Activated gamma-delta T cell treated with anti-CD3 and anti-CD28 coated beads, Interleukin-2, amount 50 U/mL, for 16 hours (primary cell): ENCODE data around the gene HSD11B1L.
"Not testable (repeated sequence)": the region's sequence is repeated elsewhere in the genome, so short reads cannot be mapped to it uniquely, and the experiment has no call there.

Source experiments
- DNase-seq: peaks from one replicate; pipeline ENCODE4 v3.0.0-alpha.2; 2020; ENCODE audit warnings: low read depth

Gene HSD11B1L

DNA sequence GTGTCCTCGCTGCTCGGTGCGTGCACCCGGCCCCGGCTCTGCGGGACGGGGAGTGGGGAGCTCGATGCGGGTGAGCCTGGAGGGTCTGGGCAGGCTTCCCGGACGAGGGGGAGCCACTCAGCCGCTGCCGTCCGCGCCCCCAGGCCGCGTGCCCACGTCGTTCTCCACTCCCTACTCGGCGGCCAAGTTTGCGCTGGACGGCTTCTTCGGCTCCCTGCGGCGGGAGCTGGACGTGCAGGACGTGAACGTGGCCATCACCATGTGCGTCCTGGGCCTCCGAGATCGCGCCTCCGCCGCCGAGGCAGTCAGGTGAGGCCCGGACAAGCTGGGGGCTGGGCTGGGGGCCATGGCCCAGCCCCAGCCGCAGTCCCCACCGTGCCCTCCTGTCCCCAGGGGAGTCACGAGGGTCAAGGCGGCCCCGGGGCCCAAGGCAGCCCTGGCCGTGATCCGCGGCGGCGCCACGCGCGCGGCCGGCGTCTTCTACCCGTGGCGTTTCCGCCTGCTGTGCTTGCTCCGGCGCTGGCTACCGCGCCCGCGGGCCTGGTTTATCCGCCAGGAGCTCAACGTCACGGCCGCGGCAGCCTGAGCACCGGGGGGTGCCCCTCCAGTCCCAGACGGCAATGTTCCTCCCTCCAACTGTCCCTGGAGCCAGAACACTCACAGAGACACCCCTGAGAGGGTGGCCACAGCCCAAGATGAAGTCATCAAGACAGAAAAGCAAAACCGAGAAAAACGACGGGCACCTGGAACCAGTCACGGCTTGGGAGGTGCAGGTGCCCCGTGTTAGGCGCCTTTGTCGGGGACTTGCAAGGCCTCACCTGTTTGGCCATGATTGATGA lies 6.8 kb downstream of the HSD11B1L start:
- DNase-seq: no peak

DNA sequence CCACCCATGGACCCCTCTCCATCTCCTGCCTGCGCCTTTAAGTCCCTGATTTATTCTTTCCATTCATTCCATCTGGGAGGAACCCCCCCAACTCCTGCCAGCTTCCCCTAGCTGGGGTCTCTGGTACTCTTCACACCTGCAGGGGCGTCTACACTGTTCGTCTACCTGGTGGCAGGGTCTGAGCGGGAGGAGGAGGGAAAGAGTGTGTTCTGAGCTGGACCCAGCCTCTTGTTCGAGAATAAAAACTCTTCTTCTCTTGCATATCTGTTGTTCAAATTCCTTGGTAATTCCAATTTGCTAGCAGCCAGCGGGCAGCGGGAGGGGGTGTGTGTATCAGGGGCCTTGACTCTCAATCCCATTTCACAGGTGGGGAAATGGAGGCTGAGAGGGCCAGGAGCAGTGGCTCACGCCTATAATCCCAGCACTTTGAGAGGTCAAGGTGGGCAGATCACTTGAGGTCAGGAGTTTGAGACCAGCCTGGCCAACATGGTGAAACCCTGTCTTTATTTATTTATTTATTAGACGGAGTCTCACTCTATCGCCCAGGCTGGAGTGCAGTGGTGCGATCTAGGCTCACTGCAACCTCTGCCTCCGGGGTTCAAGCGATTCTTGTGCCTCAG lies 7.5 kb downstream of the HSD11B1L start:
- not testable (repeated sequence) for DNase-seq

DNA sequence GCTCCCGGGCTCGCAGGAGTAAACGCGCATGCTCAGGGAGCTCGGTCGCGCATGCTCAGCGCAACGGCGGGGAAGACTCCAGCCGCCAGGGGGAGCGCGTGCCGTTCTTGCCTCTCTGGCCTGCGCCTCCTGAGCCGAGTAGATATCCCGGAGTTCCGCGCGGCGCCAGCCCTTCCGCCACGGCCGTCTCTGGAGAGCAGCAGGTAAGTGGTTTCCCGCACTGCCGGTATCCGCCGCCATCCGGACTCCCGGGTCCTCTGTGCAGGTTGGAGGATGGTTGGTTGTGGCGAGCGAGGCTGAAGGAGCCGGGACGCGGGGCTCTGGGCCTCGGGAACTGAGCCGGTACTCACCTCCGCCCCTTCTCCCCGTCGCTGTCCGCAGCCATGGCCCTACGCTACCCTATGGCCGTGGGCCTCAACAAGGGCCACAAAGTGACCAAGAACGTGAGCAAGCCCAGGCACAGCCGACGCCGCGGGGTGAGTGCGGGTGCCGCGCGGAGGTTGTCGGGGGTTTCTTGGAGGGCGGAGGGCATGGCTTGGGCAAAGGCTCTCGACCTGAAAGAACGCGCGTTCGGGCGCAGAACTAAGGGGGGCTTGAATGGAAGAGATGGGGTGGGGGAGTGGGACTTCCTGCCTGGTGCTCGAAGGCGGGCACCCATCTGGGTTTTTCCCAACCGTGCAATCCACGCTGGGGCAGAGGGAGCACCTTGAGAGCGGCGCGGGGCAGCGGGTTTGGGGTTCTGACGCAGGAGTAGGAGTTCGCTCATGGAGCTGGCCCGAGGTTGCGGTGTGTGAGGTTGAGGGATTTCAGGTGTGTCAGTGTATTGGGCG lies 9.5 kb downstream of the HSD11B1L start, which contains the start of gene RPL36:
Gene RPL36 (plus strand): TSS at position 171 of the 830 bp plus-strand sequence. CDS start 213 bp downstream, at position 384.
- DNase-seq: peak; percentile 98

DNA sequence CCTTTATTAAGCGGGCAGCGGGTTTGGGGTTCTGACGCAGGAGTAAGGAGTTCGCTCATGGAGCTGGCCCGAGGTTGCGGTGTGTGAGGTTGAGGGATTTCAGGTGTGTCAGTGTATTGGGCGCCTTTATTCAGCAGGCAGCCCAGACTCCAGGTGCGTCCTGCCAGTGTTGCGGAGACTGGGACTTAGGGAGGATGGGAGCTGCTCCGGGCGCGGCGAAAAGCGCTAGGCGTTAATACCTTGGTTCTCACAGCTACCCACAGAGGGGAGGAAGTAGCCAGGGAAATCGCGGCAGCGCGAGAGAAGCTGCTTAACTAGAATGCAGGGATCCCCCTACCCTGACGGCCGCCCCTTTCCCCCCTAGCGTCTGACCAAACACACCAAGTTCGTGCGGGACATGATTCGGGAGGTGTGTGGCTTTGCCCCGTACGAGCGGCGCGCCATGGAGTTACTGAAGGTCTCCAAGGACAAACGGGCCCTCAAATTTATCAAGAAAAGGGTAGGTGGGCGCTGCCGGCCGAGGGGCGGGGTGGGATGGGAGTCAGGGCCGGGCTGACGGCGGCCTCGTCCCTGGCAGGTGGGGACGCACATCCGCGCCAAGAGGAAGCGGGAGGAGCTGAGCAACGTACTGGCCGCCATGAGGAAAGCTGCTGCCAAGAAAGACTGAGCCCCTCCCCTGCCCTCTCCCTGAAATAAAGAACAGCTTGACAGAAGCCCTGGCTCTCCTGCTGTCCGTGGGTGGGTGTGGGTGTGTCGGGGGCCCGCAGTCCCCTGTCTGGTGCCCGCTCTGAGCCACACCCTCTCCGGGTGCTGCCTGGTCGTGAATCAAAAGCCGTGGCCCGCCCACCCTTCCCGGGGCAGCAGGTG lies 10.4 kb downstream of the HSD11B1L start:
- DNase-seq: no peak

DNA sequence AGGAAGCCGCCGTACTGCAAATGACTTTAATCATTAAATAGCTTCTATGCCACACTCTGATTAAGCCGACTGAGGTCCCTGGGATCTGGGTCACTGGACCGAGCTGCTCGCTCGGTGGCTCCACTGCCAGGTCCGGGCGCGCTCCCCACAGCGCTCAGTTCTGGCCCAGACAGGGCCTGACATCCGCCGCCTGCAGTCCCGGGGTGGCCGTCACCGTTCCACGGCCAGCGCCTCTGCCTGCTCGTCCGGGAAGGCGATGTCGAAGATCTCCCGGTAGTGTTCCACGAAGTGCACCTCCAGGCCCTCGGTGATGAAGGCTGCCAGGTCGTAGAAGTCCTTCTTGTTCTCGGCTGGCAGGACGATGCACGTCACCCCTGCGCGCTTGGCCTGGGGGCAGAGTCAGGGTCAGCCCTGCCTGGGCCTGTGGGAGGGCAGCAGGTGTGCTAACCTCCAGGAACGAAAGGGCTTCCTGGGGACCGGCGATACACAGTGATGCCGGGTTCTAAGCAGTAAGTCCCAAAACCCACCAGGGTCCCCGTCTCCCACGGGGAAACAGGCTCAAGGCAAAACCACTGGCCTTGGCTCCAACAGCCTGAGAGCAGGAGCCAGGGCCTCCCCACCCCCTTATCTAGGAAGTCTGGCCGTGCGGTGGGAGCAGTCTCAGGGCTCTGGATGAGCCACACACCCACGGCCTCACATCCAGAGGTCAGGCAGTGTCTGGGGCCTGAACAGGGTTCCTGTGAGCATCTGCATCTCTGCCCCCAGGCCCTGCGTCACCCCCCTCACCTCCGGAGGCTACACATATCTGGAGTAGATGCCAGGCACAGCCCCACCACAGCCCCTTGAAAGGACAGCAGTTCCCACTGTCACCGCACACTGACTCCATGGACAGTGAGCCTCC lies 11.2 kb downstream of the HSD11B1L start:
- DNase-seq: no peak

DNA sequence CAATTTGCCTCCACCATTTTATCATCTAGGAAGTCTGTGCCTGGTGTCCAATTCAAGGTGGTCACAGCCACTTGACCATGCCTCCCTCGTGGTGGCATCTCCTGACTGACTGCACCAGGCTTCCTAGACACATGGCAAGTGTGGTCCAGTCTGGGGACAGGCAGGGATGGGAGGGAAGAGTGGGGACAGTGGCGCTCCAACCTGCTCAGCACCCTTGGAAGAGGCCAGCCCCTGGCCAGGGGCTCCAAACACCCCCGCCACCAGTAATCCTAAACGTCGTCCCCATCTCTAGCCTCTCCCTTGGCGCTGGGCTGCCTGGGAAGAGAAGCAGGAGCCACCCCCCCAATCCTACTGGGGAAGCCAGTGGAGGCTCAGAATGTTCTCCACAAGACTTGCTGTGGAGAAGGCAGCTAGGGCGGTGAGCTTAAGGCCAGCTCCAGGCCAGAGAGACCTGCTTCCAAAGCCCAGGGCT lies 11.9 kb downstream of the HSD11B1L start:
- DNase-seq: no peak

DNA sequence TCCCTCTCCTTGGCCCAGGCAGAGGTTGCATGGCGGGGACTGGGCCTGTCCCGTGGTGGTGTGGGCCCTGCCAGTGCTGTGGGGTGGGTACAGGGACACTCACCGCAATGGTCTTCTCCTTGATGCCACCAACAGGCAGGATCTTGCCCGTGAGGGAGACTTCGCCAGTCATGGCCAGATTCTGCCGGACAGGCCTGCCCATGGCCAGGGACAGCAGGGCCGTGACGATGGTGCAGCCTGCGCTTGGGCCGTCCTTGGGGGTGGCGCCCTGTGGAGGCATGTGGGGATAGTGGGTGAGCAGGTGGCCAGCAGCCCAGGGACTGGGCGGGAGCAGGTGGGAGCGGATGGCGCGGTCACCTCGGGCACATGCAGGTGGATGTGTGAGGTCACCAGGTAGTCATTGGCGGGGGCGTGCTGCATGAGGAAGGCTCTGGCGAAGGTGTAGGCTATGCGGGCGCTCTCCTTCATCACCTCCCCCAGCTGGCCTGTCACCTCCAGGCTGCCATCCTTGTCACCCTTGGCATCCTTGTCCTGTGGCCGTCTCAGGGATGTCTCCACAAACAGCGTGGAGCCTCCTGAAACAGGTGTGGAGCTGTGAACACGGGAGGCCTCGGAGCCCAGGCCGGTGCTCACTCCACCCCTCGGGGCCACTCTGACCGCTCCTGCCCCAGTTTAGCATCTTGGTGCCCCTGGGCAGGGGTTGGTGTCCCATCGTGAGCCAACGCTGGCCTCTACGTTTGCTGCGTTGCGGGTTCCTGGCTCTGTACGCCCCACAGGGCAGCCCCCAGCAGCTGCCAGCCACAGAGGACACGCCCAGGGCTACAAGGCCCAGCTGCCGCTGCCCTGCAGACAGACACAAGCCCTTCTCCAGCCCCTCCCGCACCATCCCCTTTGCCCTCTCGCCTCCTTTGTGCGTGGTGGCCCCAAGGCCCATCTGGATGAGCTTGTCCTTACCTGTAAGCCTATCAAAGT lies 12.7 kb downstream of the HSD11B1L start:
- no peak for DNase-seq

DNA sequence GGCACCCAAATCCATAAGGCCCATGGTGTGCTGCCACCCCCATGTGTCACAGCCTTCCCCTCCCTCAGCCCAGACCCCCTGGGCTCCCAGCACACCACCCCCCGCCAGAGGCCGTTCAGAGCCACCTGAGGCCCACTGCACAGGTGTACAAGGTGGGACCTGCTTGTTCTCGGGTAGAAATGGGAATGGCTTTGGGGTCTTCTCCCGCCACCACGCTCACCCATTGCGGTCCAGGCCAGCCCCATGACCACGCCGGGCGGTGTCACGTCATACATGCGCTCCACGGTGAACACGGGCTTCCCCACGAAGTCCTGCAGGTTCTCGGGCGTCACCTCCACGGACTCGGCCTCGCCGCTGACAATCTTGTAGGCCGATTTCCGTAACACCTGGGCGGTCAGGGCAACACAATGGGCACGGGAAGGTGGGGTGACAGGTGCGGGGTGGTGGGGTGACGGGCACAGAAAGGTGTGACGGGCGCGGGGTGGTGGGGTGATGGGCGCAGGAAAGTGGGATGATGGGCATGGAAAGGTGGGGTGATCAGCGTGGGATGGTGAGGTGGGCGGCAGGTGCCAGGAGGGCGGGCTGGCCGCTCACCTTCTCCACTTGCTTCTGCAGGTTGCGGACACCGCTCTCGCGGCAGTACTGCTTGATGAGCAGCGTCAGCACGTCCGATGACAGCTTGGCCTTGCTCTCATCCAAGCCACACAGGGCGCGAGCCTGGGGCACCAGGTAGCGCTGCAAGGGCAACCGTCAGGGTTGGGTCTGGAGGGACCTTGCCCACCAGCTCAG lies 13.5 kb downstream of the HSD11B1L start:
- DNase-seq: no peak

DNA sequence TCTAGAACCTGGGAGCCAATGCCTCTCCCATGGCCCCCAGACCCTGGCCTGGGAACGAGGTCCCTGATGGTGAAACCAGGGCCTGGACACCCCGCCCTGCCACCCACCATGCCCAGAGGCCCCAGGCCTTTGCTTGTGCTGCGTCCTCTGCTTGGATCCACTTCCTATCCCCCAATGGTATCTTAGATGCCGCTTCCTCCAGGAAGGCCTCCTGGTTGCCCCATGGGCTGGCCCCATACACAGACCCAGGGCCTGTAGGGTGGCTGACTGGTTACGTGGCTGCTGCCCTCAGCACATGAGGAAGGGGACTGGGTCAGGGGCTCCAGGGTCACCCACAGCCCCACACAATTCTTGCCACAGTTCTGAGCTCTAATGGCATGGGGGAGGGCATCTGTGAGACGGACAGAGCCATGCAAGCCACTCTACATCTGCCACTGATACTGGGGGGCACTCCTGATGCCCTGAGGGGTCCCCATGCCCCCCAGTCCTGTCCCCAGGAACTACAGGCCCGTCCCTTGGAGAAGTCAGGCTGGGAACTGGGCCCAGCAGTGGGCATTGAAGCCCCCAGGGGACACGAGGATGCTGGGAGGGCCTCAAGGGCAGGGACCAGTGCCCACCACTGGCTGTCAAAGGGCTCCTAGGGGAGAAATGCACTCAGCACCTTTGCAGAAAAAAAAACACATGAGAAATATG lies 14.3 kb downstream of the HSD11B1L start:
- DNase-seq: no peak

DNA sequence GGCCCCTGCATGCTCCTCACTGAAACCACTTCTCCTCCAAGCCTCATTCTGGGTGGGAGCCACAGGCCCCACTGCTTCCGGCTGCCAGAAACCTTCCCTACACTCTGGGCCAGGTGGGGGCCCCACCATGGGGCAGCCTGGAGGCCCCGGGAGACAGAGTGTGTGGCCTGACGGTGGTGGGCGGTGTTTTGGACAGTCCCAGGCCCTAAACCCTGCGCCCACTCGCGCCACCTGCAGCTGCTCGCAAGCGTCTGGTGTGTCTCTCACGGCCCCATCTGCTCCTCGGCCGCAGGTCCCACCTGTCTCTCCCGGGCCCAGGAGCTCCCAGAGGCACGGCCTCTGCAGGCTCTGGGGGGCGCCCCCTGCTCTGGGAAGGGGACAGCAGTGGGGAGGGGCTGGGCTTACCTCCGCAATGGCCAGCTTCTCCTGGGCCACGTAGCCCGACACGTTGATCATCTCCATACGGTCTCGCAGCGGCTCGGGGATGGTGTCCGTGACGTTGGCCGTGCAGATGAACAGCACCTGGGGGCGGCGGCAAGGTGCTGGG lies 14.9 kb downstream of the HSD11B1L start:
- no peak for DNase-seq

DNA sequence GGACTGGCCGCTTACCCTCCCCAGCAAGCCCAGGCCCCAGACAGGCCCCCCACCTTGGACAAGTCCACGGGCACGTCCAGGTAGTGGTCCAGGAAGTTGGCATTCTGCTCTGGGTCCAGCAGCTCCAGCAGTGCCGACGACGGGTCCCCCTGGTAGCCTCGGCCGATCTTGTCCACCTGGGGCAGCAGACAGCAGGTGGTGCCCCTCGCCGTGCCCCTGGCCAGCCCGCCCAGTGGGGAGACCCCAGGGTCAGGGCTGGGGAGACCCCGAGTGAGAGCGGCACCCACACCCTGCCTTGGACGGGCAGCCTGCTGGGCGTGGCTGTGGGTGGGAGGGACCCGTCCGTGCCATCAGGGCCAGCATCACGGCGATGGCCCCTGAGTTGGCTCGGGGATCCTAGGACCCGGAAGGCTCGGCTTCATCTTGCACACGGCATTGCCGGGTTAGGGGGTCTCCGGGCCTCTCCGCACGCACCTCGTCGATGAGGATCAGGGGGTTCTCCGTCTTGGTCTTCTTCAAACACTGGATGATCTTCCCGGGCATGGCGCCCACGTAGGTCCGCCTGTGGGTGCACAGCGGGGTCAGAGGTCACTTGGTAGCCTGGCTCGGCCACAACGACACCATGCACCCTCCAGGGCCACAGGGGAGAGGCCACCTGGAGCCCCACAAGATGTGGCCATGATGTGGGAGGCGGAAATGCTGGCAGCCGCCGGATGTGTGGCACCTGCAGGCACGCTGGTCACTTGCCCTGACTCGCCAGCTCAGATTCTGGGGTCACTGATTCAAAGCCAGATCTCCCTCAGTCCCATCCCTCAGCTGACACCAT lies 15.6 kb downstream of the HSD11B1L start:
- no peak for DNase-seq

DNA sequence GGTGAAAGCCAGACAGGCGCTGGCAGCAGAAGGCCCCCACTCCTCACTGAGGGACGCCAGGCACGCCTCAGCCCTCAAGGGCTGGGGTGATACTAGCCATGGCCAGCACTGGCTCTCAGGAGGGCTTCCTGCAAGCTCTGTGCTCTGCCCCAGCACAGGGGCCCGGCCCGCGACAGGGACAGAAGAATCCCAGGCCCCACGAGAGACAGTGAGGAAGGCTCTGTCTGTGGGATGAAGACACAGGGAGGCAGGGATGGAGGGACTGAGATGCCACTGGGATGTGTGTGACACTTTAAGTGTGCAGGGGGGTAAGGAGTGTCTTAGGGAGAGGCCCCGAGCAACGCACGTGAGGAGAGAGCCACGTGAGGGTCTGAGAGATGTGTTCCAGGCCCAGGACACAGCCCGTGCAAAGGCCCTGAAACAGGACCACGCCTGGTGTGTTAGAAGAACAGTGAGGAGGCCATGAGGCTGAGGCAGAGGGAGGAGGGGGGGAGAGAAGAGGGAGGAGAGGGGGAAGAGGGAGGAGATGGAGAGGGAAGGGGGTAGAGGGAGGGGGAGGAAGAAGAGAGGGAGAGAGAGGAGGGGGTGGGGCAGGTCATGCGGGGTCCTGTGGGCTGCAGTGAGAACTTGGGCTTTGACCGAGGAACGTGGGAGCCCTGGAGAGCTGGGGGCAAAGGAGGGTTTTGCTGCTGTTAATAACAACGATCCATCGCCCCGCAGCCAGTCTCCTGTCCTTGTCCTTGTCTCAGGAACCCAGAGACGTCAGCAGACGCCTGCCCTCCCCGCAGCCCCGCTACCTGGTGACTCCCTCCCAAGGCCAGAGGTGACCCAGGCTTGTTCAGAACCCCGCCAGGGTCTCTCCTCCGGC lies 16.4 kb downstream of the HSD11B1L start:
- DNase-seq: no peak

DNA sequence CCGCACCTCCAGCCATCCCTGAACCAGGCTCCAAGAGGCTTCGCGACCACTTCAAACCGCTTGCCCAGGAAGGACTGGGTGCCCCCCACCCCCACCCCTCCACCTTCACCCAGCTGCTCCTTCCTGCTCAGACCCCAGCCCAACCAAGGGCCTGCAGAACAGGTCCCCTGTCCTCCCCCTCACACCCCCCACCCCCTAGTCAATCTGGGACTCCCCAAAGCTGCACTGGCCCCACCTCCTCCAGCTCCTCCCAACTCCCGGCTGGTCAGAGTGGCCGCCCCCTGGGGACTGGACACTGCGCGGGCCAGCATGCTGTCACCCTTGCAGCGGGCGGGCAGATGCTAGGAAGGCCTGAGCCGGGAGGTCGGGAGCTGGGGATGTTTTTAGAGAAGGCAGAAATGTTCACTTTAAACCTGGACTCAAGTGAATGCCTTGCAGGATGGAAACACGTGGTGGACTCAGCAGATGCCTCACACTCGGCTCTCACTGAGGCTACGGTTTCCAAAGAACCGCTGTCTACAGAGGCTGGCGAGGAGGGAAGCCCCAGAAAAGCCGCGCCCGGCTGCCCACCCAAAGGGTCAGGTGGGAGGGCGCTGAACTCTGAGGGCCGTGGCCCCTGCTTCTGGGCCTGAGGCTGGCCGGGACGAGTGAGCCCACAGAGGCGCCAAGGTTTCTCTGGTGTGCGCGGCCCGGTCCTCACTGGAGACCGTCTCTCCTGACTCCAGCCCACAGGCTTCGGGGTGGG lies 17.2 kb downstream of the HSD11B1L start:
- no peak for DNase-seq

DNA sequence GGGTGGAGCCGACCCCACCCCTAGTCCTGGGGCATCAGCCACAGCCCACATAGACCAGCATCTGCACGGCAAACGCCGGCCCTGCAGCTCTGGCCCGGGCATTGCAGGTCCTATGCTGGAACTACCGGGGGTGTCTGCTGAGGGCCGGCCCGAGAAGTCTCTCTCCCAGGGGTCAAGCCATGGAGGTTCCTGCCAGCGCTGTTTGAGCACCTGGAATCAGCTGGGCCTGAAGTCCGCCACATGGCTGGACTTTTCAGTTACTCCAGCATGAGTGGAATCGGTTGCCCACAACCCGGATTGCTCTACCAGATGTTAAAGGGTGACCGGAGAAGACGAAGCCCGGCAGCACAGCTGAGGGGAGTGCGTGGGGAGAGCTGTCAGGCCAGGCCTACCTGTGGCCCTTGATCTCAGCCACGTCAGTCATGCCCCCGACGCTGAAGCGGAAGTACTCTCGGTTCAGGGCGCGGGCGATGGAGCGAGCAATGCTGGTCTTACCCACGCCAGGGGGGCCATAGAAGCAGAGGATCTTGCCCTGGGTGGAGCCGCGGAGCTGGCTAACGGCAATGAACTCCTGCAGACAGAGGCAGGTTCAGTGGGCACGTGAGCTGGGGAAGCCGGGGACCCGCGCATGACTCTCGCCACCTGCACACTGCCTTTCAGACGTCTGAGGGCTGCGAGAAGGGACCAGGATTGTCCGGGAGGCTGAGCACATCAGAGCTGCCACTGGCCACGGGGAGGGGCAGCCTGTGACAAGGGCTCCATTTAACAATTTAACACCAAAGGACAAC lies 18.0 kb downstream of the HSD11B1L start:
- DNase-seq: no peak
